Activated CD8-positive, alpha-beta memory T cell treated with anti-CD3 and anti-CD28 coated beads for 1 hour (primary cell): ENCODE measurements around the gene CBX2.

Experiments used
- DNase-seq, 2 donors: peaks; one replicate each; pipeline ENCODE4 v3.0.0-alpha.2; 2020; ENCODE audit warnings: low read depth in 1 of 2; ENCODE audit errors: extremely low read depth in 1 of 2

Gene CBX2

DNA sequence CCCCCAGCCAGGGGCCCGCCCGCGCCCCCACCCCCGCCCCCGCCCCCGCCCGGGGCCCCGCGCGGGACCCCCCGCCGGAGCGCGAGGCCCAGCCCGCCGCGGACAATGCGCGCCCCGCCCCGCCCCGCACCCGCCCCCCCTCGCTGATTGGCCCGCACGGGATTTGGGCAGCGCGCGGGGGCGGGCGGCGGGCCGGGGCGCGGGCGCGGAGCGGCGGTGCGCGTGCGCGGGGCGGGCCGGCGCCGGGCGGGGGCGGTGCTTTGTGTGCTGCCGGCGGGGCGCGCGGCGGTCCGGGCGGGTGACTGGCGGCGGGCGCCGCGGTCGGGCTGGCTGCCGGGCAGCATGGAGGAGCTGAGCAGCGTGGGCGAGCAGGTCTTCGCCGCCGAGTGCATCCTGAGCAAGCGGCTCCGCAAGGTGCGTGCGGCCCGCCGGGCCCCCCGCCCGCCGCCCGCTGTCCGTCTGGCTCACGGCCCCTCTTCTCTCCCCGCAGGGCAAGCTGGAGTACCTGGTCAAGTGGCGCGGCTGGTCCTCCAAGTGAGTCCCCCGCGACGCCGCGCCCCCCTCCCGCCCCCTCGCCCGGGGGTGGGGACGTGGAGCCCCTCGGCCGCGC, at the start of gene CBX2:
Gene CBX2, plus strand, starts transcription at position 255 of the 610 bp plus-strand sequence. Its CDS starts 88 bp downstream, at position 343.
- peak; percentile 29 to 75 for DNase-seq

DNA sequence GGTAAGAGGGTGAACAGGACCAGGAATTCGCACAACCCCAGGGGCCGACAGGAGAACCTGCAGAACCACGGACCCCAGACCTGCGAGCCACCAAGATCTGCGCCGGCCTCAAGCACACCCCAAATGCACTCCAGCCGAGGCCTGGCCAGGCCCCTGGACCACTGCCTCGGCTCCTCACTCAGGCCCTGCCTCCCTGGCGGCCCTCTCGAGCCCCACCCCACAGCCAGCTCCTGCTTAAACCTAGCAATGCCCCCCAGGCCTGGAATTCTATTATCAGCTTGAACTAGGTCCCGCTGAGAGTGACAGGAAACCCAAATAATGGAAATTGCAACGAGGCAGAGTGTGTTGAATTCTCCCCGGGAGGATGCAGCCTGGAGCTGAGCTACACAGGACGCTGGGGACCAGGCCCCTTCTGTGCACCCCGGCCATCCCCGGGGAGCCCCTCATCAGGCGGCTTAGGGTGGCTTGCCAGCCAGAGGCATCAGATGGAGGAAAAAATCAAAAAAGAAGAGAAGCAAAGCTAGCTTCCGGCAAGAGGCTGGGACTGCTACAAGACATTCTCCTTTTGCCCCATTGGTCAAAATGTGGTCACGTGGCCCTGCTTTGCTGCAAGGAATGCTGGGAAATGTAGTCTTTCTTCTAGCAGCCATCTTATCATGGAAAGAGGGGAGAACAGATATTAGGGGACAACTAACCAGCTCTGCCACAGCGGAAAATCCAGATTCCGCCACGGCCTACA, 49.6 kb upstream of the CBX2 start:
- peak; percentile 61 to 70 for DNase-seq

DNA sequence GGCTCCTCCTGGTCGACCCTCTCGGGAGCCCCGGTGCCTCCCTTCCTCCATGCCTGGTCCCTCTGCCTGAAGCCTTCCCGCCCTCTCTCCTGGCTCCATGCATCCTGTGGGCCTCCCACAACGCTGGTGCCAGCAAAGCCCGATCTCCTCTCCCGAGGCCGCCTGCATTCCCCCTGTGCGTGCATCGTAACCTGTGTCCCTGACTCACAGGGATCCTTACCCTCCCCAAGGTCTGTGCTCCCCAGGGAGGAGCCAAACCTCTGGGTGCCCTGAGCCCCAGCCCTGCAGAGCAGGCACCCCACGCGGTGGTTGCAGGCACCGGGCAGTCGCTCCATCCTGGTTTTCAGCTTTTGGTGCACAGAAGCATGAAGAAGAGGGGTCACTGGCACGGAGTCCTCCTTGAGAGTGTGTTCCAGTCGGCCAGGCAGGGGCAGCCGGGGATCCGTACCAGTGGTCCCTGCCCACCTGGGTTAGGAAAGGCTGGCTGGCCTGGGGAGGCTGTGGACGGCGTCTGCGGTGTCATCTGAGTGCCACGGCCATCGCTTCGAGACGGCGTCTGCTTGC, 49.0 kb upstream of the CBX2 start:
- DNase-seq = no peak

DNA sequence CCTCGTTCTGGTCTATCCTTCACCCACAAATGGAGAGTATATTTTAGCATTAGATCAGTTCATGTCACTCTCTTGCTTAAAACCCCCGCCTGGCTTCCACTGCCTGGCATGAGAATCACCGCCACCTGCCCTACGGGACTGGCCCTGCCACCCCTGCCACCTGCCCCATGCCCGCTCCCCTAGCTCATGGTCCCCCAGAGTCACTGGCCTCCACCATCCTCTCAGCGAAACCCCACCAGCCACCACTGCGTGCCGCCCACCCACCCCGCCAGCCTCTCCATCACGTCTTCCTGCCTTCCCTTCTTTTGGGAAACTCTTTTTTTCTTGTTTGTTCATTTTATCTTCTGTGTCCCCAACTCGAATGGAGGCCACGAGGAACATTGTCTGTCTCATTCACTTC, 48.2 kb upstream of the CBX2 start:
- no peak for DNase-seq

DNA sequence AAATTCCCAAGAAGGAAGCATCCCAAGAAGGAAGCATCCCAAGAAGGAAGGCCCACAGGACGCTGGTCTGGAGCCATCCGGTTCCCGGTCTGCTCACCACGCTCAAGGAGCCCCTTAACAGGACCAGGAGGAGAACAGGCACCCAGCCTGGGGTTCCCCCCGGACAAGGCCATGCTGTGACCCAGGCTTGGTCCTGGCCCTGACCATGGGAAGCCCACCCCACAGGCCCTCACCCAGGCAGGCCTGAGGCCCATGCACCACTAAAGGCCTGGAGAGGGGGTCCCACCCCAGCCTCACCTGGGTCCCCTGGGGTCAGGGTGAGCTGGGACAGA, 47.5 kb upstream of the CBX2 start:
- DNase-seq = no peak

DNA sequence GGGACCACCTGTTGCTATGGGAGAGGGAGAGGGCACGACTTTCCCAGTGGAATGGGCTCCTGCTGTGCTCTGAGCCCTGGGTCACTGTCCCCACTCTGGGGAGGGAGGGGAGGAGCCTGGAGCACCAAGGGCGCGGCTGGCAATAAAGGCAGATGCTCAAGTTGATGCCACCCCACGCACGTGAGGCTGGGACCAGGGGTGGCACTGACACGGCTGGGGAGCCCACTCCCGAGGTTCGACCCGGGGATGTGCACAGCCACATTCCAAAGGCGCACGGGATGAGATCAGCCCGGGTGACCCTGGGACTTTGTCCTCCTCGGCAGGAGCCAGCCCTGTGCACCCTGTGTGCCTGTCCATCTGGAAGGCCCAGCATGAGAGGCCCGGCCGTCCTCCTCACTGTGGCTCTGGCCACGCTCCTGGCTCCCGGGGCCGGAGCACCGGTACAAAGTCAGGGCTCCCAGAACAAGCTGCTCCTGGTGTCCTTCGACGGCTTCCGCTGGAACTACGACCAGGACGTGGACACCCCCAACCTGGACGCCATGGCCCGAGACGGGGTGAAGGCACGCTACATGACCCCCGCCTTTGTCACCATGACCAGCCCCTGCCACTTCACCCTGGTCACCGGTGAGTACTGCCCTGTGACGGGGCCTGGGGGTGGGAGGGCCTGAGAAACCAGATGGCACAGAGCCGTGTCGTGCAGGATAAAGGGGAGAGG, 47.0 kb upstream of the CBX2 start, which contains the start of gene ENPP7:
Gene ENPP7, plus strand, starts transcription at position 175 of the 715 bp plus-strand sequence. Its CDS starts 197 bp downstream, at position 372.
- DNase-seq = no peak

DNA sequence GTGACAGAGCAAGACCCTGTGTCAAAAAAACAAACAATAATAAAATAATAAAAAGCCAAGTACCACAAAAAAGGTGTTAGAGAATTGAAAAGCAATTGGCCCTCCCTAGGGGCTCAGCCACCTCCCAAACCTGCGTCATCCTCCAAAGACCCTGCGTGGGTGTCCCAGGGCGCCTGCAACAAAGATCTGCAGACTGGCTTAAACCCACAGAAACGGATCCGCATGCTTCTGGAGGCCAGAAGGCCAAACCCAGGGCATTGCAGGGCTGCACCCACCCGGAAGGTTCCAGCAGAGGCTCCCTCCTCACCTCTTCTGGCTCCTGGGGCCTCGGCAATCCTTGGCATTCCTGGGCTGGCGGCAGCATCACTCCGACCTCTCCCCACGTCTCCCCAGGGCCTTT, 45.7 kb upstream of the CBX2 start:
- DNase-seq = no peak

DNA sequence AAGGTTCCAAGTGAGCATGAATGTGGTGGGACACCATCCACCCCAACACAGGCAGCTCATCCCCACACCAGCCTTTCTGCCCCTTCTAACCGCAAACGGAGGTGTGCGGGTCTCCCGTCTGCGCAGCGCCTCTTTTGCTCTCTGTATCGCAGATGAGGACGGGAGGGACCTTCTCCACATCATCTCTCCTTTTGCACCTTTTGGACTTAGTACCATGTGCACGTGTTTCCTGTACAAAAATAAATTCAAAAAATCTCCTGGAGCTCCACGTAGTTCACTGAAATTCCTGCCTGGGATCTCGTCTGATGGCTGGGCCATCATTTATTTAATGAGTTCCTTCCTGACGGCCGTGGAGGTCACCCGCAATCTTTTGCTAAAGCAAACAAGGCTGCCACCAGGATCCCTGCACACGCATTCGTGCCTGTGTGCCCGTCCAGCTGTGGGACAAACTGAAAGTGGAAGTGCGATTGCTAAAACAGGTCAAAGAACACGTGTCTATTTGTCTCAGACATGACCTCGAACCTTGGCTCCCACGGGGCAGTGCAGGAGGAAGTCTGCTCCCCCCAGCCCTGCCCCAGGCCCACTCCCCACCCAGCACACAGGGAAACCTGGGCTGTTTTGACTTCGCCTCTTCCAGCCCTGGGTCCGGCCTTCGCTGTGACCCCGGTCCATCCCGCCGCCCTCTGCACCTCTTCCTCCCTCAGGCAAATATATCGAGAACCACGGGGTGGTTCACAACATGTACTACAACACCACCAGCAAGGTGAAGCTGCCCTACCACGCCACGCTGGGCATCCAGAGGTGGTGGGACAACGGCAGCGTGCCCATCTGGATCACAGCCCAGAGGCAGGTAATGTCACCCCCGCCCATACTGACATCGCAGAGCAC, 44.9 kb upstream of the CBX2 start:
- no peak for DNase-seq

DNA sequence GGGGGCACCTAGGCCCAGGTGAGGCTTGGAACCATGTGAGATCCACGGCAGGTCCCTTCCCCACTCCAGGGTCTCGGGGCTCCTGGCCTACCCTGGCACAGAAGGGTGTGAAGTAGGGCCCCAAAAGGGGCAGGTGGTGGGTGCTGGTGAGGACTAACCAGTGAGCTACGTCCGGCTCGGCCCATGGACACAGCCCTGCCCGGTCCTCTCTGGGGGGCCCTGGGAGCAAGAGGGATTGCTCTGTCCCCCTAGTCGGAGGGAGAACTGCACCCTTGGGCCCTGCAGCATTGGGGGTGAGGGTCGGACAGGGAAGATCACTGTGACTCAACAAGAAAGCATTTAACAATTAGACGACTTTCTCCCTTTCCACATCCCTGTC, 44.3 kb upstream of the CBX2 start:
- no peak for DNase-seq

DNA sequence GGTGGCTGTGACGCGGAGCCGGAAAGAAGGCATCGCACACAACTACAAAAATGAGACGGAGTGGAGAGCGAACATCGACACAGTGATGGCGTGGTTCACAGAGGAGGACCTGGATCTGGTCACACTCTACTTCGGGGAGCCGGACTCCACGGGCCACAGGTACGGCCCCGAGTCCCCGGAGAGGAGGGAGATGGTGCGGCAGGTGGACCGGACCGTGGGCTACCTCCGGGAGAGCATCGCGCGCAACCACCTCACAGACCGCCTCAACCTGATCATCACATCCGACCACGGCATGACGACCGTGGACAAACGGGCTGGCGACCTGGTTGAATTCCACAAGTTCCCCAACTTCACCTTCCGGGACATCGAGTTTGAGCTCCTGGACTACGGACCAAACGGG, 42.9 kb upstream of the CBX2 start:
- no peak for DNase-seq

DNA sequence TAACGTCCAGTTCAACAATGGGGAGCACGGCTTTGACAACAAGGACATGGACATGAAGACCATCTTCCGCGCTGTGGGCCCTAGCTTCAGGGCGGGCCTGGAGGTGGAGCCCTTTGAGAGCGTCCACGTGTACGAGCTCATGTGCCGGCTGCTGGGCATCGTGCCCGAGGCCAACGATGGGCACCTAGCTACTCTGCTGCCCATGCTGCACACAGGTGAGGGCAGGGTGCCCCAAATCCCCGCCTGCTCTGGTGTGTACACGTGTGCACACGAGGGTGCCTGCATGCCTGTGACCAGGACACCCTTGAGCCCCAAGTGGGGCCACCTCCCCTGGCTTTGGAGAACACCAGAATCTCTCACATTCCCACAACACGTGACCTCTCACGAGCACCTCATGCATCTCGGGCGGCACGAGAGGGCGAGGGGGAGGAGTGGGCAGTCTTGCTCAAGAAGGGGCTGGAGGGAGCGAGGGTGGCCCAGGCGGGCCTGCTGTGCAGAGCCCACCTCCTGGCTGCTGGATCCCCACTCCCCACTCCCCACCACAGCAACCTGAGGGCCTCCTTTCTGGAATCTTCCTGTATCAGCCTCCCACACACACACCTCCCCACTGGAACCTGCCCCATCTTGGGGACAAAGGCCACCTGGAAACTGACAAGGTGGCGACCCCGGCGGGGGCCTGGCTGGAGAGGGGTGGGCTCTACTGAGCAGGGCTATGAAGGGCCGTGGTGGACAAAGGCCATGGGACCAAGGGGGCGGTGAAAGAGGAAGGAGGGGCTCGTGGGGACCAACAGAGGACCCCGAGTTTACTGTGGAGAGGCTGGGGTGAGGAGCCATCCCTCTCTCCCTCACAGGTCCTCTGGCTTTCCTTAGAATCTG, 40.7 kb upstream of the CBX2 start:
- DNase-seq = no peak

DNA sequence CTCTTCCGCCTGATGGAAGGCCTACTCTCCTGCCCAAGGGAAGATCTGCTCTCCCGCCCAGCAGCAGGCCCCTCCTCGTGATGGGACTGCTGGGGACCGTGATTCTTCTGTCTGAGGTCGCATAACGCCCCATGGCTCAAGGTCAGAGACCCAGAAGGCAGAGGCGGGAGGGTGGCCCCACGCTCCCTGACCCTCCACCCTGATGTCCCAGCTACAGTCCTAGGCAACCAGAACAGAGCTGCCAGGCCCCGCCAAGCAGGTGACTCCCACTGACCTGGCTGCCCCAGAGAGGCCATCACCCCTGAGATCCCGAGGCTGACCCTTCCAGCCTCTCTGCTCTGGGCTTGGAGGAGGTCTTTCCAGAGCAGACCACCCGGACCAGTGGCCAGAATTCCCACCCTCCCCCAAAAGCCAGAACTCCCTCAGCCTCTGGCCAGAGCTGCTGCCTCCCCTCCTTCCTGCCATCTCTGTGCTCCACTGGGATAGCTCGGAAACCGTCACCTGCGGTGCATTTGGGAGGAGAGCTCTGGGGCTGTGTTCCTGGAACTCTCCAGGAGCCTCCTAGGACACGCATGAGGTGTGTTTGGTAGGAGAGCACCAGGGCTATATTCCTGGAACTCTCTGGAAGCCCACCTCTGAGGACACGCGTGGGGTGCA, 39.9 kb upstream of the CBX2 start:
- DNase-seq = no peak

DNA sequence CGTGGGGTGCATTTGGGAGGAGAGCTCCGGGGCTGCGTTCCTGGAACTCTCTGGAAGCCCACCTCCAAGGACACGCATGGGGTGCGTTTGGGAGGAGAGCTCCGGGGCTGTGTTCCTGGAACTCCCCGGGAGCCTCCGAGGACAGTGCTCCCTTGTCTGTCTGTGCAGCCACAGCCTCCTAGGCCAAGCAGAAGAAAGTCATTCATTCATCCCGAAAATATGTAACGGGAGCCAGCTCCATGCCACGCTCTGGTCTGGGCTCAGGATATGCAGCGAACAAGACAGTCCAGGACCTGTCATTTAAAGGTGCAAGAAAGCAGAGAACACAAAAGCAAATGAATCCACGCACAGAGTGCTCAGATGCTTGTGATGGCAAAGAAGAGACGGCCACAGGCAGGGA, 39.3 kb upstream of the CBX2 start:
- no peak for DNase-seq

DNA sequence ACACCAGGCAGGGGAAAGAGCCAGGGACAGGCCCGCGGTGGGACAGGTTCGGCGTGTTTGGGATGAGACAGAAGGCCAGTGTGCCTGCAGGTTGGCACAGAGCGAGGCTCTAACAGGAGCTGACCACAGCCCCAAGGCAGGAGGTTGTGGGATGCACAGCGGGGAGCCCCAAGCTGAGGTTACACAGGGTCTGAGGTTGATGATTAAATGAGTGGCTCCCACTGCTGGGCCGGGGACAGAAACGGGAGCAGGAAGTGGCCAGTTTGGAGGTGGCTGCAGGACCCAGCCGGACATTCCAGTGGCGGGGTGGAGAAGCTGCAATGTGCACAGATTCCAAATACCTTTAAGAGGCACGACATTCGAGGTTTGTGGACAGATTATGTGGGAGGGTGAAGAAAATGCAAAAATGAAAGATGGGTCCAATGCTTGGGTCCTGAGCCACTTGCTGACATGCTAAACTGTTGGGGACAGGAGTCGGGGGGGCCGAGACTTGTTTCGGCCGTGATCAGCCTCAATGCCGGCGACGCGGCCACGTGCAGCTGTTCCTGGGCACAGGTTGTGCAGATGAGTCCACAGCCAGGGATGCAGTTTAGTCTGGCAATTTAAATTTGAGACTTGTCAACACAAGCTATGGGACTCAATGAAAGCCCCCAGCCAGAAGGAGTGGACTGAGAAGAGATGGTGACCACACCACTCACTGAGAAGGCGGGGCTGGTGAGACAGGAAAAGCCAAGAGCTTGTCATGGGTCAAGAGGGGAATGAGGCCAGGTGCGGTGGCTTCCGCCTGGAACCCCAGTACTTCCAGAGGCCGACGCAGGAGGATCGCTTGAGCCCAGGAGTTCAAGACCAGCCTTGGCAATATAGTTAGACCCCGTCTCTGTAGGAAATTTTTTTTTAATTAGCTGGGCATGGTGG, 38.5 kb upstream of the CBX2 start:
- DNase-seq = no peak

DNA sequence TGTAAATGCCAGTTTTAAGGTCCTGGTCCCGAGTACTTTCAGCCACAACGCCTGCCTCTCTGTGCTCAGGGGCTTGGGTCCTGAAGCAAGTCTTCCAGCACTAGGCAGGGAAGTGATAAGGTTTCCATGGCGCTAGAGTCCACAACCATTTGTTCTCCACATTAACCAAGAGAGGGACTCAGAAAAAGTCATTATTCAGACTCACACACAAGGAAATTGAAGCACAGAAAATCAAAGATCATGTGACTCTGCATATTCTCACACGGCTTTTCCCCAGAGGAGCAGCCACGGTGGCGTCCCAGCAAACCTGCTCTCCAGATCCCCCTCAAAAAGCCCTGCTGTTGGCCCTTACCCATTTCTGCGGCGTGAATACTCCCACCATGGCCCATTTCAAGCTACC, 37.5 kb upstream of the CBX2 start:
- DNase-seq = no peak

DNA sequence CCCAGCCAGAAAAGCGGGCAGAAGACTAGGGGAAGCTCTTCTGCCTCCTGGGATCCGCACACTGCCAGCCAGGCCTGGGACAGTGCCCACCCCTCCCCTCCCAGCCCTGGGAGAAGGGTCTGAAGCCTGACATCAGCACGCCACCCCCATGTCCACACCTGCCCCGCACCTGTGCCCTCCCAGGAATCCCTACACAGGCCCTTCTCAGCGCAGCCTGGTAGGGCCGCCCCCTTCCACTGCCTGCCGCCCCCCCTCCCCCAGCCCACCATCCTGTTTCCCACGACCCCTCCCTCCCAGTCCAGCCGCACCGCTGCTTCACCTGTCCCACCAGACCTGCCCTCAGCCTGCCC, 36.6 kb upstream of the CBX2 start:
- DNase-seq = no peak

DNA sequence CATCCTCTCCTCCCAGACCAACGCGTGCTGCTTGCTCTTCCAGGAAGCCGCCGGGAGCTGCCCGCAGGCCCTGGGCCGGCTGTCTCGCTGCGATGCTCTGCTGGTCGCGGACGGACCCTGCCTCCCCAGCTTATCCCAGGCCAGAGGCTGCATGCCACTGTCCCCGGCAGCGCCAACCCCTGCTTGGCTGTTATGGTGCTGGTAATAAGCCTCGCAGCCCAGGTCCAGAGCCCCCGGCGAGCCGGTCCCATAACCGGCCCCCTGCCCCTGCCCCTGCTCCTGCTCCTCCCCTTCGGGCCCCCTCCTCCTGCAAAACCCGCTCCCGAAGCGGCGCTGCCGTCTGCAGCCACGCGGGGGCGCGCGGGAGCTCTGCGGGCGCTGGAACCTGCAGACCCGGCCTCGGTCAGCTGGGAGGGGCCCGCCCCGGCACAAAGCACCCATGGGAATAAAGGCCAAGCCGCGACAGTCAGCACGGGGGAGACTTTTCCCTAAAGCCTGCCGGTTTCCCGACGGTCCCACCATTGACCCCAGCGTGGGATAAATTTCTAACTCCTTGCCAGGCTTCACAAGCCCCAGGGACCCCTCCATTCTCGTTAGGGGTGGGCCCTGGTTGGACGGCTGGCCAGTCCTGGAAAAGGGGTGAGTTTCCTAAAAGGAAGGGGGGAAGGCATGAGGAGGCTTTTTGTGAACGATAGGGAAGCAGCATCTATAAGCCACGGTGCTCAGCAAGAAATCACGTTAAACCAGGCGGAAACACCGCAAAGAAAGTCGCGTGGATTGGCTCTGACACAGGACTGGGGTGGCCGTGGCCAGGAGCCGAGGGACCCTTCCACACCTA, 36.0 kb upstream of the CBX2 start:
- peak in 1 of 2 donors; percentile 63 for DNase-seq

DNA sequence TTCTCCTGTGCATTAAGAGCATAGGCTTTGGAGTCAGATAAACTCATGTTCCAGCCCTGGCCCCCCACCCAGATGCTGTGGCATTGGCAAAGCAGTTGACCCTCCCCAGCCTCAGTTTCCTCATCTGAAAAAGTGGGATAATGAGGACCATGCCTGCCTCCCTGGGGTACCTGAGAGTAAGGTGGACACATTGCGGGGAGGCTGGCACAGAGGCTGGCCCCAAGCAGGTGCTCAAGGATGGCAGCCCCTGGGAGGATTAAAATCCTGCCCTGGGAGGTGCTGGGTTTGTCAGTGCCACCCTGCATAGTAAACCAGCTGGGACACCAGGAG, 35.4 kb upstream of the CBX2 start:
- no peak for DNase-seq
